Erythroblast (primary cell): ENCODE measurements around the gene BMF.

Experiments used
- DNase-seq, 2 experiments: peaks; one replicate each; lab custom pipeline; 2025; lab: John Stamatoyannopoulos, UW
- GATA1 ChIP-seq: IDR thresholded peaks from 2 replicates; pipeline ENCODE4 v1.6.1; 2011; ENCODE audit warnings: low read depth, mild to moderate bottlenecking, control low read depth, low read length, moderate library complexity
- POLR2A ChIP-seq: IDR thresholded peaks from 2 replicates; pipeline ENCODE4 v1.6.1; 2011; ENCODE audit warnings: mild to moderate bottlenecking, low read length

The BMF gene

DNA sequence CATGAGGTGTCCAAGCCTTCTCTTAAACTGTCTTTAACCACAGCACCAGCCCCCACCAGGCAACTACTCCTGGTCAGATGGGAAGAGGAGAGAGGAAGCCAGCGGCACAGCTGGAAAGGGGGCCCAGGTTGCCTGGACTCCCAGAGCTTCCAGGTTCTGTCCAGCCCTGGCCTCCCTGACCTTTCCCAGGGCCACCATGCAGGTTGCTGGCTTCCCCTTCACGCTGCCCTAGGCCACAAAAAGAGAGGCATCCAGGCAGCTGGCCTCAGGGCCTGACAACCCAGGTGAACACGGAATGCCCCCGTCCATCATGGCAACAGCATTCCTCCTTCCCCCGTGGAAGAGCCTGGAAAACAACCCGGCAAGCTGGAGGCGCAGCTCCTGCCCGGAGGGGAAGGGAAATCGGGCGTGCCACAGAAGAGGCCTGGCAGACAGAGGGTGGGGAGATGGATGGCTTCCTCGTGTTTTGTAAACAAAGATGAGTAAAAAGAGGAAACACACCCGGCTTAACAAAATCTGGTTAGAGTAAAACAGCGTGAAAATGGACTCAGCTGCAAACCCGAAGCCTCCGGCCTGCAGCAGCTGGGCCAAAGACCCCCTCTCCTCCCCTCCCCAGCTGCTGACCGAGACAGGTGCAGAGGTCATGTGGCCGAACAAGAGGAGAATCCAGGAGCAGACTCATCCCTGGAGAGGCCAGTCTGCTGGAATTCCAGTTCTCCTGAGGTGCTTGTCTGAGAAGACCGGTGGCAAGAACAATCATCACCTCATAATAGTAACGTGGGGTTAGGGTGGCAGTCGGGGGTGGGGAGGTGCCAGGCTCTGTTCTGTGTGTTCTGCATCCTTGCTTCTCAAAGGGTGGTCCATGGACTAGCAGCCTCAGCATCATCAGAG lies 15.5 kb downstream of the BMF start:
- DNase-seq = no peak
- TF ChIP-seq GATA1 = no peak
- no peak for TF ChIP-seq POLR2A

DNA sequence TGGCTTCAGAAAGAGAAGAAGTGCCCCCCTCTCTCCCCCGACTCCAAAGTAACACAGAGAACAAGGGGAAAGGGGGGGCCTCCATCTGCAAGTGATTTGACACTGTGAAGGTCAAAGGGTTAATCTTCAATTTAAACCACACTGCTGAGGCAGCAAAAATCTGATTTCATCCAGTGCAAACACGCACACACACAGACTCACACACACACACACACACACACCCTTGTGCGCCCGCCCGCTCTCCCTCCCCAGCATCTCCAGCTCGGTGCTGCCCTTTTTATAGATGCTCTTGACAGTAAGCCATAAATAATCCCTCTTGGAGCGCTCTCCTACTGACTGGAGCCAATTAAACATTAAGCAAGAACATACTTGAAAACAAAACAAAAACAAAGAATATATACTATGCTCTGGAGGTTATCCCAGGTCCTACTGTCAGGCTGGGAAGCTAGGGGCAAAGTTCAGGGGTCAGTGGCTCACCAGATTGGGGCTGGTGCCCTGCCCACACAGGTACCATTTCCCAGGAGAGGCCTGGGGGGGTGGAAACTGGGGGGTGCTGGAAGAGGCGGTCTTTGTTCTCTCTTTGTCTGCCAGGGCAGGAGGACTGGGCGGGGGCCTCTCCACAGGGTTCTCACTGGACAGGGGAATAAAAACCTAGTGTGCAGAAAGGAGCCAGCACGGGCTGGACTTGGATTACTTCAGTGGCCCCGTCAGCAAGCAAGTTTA lies 16.3 kb downstream of the BMF start:
- no peak for DNase-seq
- TF ChIP-seq POLR2A = no peak
- TF ChIP-seq GATA1 = no peak

DNA sequence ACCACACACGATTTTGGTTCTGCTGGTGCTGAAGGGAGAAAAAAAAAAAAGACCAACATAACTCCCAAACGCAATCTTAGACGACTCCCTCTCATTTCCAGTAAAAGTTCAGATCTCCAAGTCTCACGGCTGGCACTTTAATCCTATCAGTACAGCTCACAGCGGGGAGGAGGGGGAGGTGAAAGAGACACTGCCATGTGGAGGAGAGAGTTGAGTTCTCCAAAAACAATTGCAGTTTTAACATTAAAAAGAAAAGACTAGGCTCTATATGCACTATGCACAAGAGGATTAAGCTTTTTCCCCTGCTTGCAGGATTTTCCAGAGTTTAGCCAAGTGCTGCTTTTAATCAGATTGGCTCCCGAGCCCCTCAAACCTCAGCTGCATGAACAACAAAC lies 16.8 kb downstream of the BMF start:
- DNase-seq = no peak
- no peak for TF ChIP-seq POLR2A
- no peak for TF ChIP-seq GATA1

DNA sequence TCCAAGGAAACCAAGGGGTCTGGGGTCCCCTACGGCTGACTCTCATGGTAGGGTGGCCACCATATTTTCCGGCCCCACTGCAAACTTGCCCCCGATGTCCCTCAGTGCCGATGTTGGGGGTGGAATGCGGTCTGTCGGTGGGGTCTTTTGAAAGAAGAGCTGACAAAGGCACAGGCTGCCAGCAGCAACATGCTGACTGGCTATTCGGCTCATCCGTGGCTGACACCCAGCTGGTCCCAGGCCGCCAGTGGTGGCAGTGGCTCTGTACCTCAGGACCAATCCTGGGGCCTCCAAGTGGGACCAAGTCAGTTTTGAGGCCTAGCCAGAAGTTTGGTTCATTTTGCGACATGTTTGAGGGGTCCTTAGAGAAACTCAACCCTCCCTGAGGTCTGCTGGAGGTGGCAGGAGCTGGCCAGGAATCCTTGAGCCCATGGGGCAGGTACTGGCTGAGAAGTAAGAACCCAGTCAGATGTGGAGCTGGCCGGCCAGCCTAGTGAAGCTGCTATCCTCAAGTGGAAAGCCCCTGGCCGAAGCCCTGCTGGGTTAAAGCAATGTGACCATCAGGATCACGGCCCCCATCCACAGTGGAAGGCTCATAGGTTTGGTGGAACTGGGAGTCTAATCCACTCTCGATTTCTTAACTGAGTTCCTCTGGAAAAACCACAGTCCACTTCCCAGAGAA lies 17.8 kb downstream of the BMF start:
- TF ChIP-seq GATA1 = no peak
- TF ChIP-seq POLR2A = no peak
- no peak for DNase-seq

DNA sequence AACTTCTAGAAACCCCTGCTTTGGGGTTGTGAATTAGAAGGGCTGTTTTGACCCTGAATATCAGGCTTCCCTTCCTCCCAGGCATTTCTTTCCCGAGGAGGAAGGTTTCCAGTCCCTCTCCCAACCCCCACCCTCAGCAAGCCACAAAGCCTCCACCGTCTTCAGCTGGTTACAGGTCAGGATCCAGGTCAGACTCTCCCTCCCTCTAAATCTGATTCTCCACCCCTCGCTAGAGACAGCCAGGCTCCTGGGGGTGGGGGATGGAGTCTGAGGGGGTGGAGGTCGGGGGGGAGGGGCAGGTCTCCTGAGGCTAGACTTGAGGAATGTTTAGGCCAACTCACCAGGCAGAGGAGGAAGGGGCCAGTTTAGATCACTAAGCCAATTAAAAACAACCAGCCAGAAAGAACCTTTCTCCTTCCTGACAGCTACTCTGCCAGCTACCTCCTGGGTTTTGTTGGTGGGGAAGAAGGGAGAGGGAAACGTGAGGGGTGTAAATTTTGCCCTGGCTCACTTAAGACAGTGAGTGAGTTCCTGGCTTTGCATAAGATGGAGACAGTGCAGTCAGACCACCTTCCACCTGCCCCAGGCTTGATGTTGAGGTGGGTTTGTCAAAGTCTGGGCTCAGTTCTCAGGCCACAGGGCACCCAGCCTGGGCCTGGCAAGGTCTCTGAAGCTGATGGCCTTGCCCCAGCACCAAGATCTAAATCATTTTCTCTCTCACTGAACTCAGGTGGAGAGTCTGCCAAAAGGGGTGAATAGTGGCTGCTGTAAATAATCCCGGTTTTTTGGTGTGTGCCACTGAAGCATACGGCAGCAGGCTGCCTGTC lies 19.5 kb downstream of the BMF start:
- DNase-seq = no peak
- TF ChIP-seq POLR2A (no peak), GATA1 (no peak)

DNA sequence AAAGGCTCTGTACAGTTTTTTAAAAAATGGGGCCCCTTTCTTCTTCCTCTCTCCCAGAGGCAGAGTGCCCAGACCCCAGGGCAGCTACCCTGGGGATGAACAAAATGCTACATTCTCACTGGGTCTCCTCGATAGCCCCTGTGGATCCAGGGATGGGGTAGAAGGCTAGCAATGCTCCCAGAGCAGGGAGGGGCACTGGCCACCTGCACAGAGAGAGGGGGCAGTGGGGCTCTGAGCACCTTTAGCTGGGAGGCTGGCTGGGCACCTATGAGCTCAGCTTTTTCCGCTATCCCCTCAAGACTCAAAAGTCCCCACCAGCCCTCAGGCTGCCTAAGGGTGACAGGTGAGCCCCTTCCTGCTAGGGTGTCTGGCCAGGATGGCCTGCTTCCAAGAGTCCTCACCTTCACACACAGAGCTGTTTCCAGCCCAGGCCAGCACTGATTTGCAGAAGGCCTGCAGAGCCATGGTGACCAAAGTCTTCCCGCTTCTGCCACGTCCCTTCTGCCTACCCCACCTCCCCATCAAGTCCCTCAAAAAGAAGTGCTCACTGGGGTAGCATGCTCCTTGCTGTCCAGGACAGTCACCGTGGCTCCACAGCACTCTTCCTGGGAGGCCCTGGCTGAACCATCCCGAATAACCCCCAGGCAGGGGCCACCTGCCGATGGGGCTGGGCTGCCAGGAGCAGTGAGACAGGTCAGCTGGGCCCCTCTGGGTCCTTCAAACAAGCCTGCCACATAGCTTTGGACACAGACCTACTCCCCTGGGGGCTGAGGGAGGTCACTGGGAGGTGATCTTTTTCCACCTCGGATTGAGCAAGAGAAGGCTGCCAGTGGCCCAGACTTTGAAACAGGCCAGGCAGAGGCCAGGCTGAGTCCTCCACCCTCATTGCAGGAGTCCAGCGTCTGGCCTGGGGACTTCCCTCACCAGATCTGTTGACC lies 20.4 kb downstream of the BMF start:
- DNase-seq = no peak
- TF ChIP-seq POLR2A (no peak), GATA1 (no peak)

DNA sequence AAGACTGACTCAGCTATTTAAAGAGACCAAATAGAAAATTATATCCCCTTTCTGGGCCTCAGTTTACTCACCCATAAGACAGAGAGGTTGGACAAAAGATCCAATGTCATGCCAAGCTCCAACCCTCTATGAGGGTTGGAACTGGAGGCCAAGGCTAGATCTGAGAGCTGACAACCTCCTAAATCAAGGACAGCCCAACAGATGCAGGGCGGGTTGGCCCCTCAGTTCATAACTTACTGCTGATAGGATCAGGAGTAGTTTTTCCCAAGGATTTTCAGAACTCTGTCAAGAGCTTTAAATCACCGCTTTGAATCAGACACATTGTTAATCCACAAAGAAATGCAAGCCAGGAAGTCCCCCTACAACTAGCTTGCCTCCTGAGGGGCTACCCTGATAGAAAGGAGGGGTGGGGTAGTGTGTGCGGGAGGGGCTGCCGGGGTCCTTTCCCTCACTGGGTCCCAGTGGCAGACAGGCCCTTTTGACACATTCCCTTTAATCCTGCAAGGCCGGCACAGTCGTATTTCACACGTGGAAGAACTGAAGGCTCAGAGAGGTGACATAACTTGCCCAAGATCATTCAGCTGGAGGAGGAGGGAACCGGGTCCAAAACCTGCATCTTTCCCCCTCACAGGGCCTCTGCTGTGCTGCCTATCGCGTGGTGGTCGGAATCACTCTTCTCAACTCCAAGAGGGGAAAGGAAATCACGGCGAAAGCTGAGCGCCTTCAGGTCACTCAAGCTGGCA lies 21.4 kb downstream of the BMF start:
- TF ChIP-seq GATA1 (no peak), POLR2A (no peak)

DNA sequence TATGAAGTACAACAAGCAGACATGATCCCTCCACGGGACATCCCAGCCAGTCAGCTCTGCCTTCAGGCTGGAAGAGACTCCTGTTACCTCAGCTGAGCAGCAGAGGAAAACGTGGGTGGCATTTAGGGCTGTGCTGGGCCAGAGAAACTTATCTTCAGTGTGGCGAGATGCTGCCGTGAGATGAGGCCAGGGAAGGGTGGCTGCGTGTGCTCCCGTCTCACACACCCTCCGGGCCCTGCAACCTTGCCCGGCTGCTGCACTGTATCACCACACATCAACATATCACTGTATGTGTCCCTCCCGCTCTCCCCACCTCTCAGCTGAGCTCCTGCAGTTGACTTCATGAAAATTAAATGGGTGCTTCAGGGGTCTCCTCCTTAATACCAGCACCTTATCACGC lies 23.4 kb downstream of the BMF start:
- TF ChIP-seq GATA1 (no peak), POLR2A (no peak)

More for the DNA sequence above, 21.4 kb downstream of the BMF start:
- DNase-seq = no peak

DNA sequence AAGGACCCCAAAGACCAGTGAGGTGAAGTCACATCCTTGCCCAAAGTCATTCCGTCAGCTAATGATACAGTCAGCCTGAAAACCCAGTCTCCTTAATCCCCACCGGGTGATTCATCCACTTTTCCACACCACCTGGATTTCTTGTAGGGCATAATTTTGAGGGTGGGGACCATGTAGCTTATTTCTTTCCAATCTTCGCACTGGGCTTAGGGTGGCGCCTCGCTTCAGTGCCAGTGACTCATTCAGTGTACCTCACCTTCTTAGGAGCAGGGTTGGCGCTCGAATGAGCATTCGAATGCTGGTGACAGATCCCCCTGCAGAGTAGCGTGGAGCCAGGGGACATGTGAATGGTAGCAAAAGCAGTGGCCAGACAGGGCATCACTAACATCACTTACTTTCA lies 24.0 kb downstream of the BMF start:
- DNase-seq = peak in 1 of 2 experiments; percentile 32
- TF ChIP-seq POLR2A (no peak), GATA1 (no peak)

More for the DNA sequence above, 23.4 kb downstream of the BMF start:
- peak; percentile 71 to 84 for DNase-seq

DNA sequence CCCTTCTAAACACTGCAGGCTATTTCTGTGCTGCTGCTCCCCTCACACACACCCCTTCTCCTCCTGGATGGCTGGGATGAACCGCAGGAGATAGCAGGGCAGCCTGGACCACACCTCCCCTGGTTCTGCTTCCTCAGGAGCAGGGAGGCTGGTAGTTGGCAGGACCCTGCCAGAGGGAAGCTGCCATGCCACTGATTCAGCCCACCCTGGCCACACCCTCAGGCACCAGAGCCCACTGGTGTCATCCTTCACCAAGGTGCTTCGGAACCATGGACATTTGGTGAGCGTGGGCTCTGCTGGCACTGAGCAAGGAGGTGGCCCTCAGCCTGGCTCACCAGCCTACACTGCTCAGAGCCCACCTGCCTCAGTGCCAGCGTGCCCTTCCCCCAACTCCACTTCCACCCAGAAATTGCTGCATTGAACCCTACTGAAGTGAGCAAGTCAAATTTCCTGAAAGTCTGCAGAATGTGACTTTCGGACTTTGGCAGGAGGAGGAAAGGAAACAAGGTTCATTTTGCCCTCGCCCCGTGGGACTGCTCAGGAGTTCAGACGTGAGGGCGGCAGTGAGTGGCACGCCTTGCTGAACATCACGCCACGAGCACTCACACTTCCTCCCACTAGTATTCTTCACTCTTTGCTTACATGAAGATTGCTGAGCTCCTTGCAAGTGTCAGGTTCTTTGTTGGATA lies 26.3 kb downstream of the BMF start:
- TF ChIP-seq GATA1 (no peak), POLR2A (no peak)
- no peak for DNase-seq

DNA sequence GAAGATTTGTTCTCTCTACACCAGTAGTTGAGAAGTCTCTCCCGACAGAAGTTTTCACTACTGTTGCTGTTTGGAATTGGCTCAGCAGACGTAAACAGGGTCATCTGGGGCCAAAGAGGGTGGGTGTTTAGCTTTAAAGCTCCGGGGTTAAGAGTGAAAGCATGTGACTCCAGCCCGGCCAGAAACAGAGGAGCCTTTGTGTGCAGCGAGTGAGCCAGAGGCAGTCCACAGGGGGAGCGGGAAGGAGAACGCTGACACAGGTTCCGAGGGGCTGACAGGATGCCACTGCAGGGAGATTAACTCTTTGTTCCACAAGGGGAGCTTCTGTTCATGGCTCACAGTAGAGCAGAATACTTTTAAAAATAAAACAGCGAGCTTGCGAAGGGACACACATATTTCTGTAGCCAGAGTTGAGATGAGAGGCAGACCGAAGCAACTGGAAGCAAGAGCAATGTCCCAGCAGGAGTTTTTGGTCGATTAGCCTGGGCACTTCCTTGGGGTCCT lies 26.9 kb downstream of the BMF start:
- DNase-seq = peak; percentile 73 to 76
- no peak for TF ChIP-seq GATA1
- TF ChIP-seq POLR2A = no peak
